HCT116 (cell line): ENCODE measurements around the gene CCDC90B. TPM values are rescaled to one million over a fixed set of nuclear protein-coding genes. Genes with fewer than 3 reads are reported as not detected.
A peak's percentile ranks its signal among the peaks of the same experiment; 100 is the strongest.

Source experiments
- ATAC-seq: fragments of 200-7000 bp; cut with Tn5 transposase; 2 replicates; pipeline ENCODE4 v1.9.1; 2020; ENCODE audit warnings: mild to moderate bottlenecking, moderate library complexity
- BruUV-seq: library from RNA; stranded (reverse); fragments of 400-500 nt; replicated peaks from 2 replicates; lab custom pipeline; 2021; lab: Mats Ljungman, UMichigan
- CTCF ChIA-PET: fragments of 300-600 bp; sonication (Branson Sonifier 250); formaldehyde crosslinking; loops from one replicate; lab custom pipeline; 2021; ENCODE audit warnings: antibody characterized with exemption; lab: Charles Lee
- POLR2A ChIA-PET: fragments of 300-600, 350-600 bp; sonication (Branson Sonifier 250); formaldehyde crosslinking; loops from one replicate; lab custom pipeline; 2021; ENCODE audit warnings: antibody characterized with exemption; lab: Charles Lee
- RAD21 ChIA-PET, 2 experiments: fragments of 300-600 bp; sonication (Branson Sonifier 250); formaldehyde crosslinking; loops; one replicate each; lab custom pipeline; 2023; ENCODE audit warnings: low total read pairs in 2 of 2; ENCODE audit not compliant: uncharacterized antibody in 2 of 2, unreplicated experiment in 2 of 2, low non-redundant PET in 1 of 2; lab: Charles Lee
- DNase-seq: peaks from one replicate; pipeline ENCODE4 v3.0.0-alpha.2; 2010; ENCODE audit warnings: low read depth, low spot score
- H2AFZ ChIP-seq: fragments of 200-600 bp; shearing (Covaris generic), sonication (generic); 2 replicates; pipeline ENCODE4 v1.6.1; 2017; ENCODE audit warnings: low read depth, mixed run types, mixed read lengths, antibody characterized with exemption, low read length; ENCODE audit not compliant: poor library complexity, severe bottlenecking
- H3K27ac ChIP-seq: 2 replicates; pipeline ENCODE4 v1.5.1; 2012; ENCODE audit warnings: low read depth, low read length
- H3K27me3 ChIP-seq: fragments of 200-600 bp; sonication (generic); 2 replicates; pipeline ENCODE4 v1.6.1; 2016; ENCODE audit warnings: mixed run types, low read length, mixed read lengths; ENCODE audit not compliant: insufficient read depth
- H3K36me3 ChIP-seq, 2 experiments: fragments of 200-500 bp in 1 of 2; fragments of 200-600 bp in 1 of 2; sonication (Bioruptor generic) in 1 of 2; sonication (generic) in 1 of 2; 2 replicates each; pipeline versions ENCODE4 v1.5.1 to v1.6.1; 2014 to 2016; ENCODE audit warnings: low read length in 2 of 2, inconsistent platforms in 1 of 2, mixed read lengths in 1 of 2, mixed run types in 1 of 2; ENCODE audit not compliant: insufficient read depth in 2 of 2, control insufficient read depth in 1 of 2
- H3K4me1 ChIP-seq, 2 experiments: fragments of 200-600 bp in 1 of 2; sonication (generic) in 1 of 2; 2 replicates each; pipeline versions ENCODE4 v1.5.1 to v1.6.1; 2012 to 2017; ENCODE audit warnings: low read length in 2 of 2, inconsistent platforms in 1 of 2, mild to moderate bottlenecking in 1 of 2, mixed read lengths in 1 of 2, mixed run types in 1 of 2, moderate library complexity in 1 of 2; ENCODE audit not compliant: insufficient read depth in 2 of 2, control insufficient read depth in 1 of 2
- H3K4me2 ChIP-seq: fragments of 200-600 bp; sonication (generic); 2 replicates; pipeline ENCODE4 v1.6.1; 2017; ENCODE audit warnings: mixed run types, low read length, mixed read lengths
- H3K4me3 ChIP-seq, 2 experiments: fragments of 200-600 bp in 1 of 2; sonication (generic) in 1 of 2; replicated peaks in 1 of 2; 2 replicates each; pipeline ENCODE4 v1.5.1; 2011 to 2016; ENCODE audit warnings: low read length in 2 of 2, control low read depth in 1 of 2, low read depth in 1 of 2, mild to moderate bottlenecking in 1 of 2, mixed read lengths in 1 of 2, mixed run types in 1 of 2
- H3K79me2 ChIP-seq: fragments of 200-600 bp; sonication (generic); 2 replicates; pipeline ENCODE4 v1.6.1; 2017; ENCODE audit warnings: mild to moderate bottlenecking, mixed run types, low read length, moderate library complexity, mixed read lengths; ENCODE audit not compliant: insufficient read depth
- H3K9ac ChIP-seq: fragments of 200-600 bp; sonication (generic); 2 replicates; pipeline ENCODE4 v1.6.1; 2016; ENCODE audit warnings: low read length, mixed read lengths
- H3K9me2 ChIP-seq: fragments of 200-600 bp; sonication (generic), shearing (Covaris generic); 2 replicates; pipeline ENCODE4 v1.6.1; 2017; ENCODE audit warnings: mixed run types, mild to moderate bottlenecking, moderate library complexity; ENCODE audit not compliant: insufficient read depth
- H3K9me3 ChIP-seq, 2 experiments: fragments of 200-500 bp in 1 of 2; fragments of 200-600 bp in 1 of 2; sonication (Bioruptor generic) in 1 of 2; sonication (generic) in 1 of 2; 2 replicates each; pipeline ENCODE4 v1.6.1; 2014 to 2017; ENCODE audit warnings: low read length in 2 of 2, mixed read lengths in 2 of 2, inconsistent platforms in 1 of 2, low read depth in 1 of 2, mild to moderate bottlenecking in 1 of 2, mixed run types in 1 of 2, moderate library complexity in 1 of 2; ENCODE audit not compliant: control insufficient read depth in 1 of 2, insufficient read depth in 1 of 2
- H4K20me1 ChIP-seq: fragments of 200-600 bp; sonication (generic), shearing (Covaris generic); 2 replicates; pipeline ENCODE4 v1.6.1; 2017; ENCODE audit warnings: mixed run types, mild to moderate bottlenecking, moderate library complexity; ENCODE audit not compliant: insufficient read depth
- CBX3 ChIP-seq: IDR thresholded peaks from 2 replicates; pipeline ENCODE4 v1.6.1; 2012; ENCODE audit warnings: low read depth
- EGR1 ChIP-seq: IDR thresholded peaks from 2 replicates; pipeline ENCODE4 v1.6.1; 2012; ENCODE audit warnings: low read depth
- EZH2 ChIP-seq: fragments of 200-600 bp; sonication (generic); IDR thresholded peaks from 2 replicates; pipeline ENCODE4 v1.6.1; 2017; ENCODE audit warnings: antibody characterized with exemption, mixed run types
- EZH2phosphoT487 ChIP-seq: fragments of 200-600 bp; IDR thresholded peaks from 2 replicates; pipeline ENCODE4 v1.6.1; 2018; ENCODE audit warnings: antibody characterized with exemption, borderline replicate concordance
- FOSL1 ChIP-seq: IDR thresholded peaks from 2 replicates; pipeline ENCODE4 v1.6.1; 2012; ENCODE audit warnings: low read depth
- POLR2A ChIP-seq: IDR thresholded peaks from 2 replicates; pipeline ENCODE4 v1.7.0; 2011; ENCODE audit warnings: borderline replicate concordance; ENCODE audit not compliant: insufficient read depth, insufficient read length; ENCODE audit errors: extremely low read depth
- POLR2AphosphoS5 ChIP-seq: IDR thresholded peaks from 2 replicates; pipeline ENCODE4 v1.6.1; 2011; ENCODE audit warnings: mild to moderate bottlenecking, low read depth, low read length, moderate library complexity
- RAD21 ChIP-seq: IDR thresholded peaks from 2 replicates; pipeline ENCODE4 v1.6.1; 2012; ENCODE audit warnings: low read depth, mild to moderate bottlenecking
- SIN3A ChIP-seq: IDR thresholded peaks from 2 replicates; pipeline ENCODE4 v1.6.1; 2012; ENCODE audit warnings: low read depth
- SP1 ChIP-seq: IDR thresholded peaks from 2 replicates; pipeline ENCODE4 v1.6.1; 2012; ENCODE audit warnings: low read depth
- SRF ChIP-seq: IDR thresholded peaks from 2 replicates; pipeline ENCODE4 v1.6.1; 2012; ENCODE audit warnings: low read depth
- YY1 ChIP-seq: IDR thresholded peaks from 2 replicates; pipeline ENCODE4 v1.6.1; 2011; ENCODE audit warnings: low read length, low read depth, moderate library complexity, mild to moderate bottlenecking; ENCODE audit not compliant: insufficient replicate concordance; ENCODE audit errors: extremely low read depth
- ZFX ChIP-seq: fragments of 450-650 bp; IDR thresholded peaks from 2 replicates; pipeline ENCODE4 v1.6.1; 2017
- intact Hi-C: fragments of 100-400 bp; cut with micrococcal nuclease; formaldehyde crosslinking; loops from 2 replicates; pipeline ENCODE4 v1.10.0; 2022
- total RNA-seq: library from RNA; stranded (reverse); gene quantifications from one replicate; pipeline ENCODE4 v1.2.1, GENCODE V29; 2021; ENCODE audit not compliant: unreplicated experiment
- TF ChIP-seq, protein P1 (sequence below), 3 experiments: fragments of 200-600 bp in 1 of 3; sonication (generic) in 1 of 3; IDR thresholded peaks in 2 of 3; conservative IDR thresholded peaks in 1 of 3; 2 replicates each; pipeline ENCODE4 v1.5.1; 2012 to 2017; ENCODE audit warnings: low read depth in 2 of 3, low read length in 2 of 3, antibody characterized with exemption in 1 of 3, borderline replicate concordance in 1 of 3, control low read depth in 1 of 3, mild to moderate bottlenecking in 1 of 3, mixed read lengths in 1 of 3, mixed run types in 1 of 3, moderate library complexity in 1 of 3; ENCODE audit not compliant: insufficient read depth in 1 of 3
- TF ChIP-seq, protein P2 (sequence below): IDR thresholded peaks from 2 replicates; pipeline ENCODE4 v1.6.1; 2012

Gene CCDC90B
- total RNA-seq, 1 experiment from 2014 or later, result 30.3 TPM

DNA sequence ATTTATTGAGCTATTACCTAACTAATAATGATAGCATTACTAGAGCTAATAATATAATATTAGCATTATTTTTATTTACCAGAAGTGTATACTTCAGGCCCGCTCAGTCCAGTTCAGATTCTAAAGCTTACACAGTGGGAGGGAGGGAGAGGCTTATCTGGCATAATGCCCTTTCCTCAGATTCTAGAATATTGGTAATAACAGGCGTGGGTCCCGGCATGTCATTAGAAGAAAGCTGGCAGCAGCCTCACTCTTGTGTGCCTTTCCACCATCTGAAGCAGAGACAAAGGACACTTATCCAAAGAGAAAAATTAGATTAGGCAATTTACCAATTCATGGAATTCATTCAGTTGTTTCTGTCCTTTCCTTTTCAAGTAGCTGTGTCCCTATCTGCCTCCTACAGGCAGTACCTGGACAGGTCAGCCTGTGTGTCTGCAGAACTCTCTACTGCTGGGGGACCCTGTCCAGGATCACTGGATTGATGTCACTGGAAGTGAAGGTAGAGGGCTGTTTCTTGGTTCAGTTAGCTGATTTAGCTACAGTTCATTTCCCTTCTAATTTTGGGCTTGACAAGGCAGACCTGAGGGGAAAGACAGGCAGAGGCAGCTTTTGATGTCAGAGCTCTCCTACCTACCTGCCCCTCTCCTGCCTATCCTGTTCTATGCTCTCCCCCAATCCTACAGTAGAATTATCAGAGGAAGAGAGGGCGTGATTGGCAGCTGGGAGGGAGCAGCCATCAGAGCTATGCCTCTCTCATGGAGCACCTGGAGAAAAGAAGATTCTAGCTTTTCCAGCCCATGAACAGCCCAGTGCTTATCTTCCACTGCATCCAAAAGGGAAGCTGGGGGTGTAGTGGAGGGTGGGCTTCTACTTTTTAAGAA is 20.3 kb upstream of the CCDC90B start:
- POLR2A ChIA-PET, result no interaction called here
- H4K20me1 ChIP-seq, result no peaks in the 10 kb centered on the region
- no peak for DNase-seq
- TF ChIP-seq YY1 (no peak), SIN3A (no peak), EGR1 (no peak), SP1 (no peak)
- TF ChIP-seq, protein P1, sequence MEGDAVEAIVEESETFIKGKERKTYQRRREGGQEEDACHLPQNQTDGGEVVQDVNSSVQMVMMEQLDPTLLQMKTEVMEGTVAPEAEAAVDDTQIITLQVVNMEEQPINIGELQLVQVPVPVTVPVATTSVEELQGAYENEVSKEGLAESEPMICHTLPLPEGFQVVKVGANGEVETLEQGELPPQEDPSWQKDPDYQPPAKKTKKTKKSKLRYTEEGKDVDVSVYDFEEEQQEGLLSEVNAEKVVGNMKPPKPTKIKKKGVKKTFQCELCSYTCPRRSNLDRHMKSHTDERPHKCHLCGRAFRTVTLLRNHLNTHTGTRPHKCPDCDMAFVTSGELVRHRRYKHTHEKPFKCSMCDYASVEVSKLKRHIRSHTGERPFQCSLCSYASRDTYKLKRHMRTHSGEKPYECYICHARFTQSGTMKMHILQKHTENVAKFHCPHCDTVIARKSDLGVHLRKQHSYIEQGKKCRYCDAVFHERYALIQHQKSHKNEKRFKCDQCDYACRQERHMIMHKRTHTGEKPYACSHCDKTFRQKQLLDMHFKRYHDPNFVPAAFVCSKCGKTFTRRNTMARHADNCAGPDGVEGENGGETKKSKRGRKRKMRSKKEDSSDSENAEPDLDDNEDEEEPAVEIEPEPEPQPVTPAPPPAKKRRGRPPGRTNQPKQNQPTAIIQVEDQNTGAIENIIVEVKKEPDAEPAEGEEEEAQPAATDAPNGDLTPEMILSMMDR (IDR thresholded peaks at IDR 0.05 in 2 of 3, conservative IDR thresholded peaks at IDR 0.05 in 1 of 3; ENCODE audit: borderline replicate concordance in 1 of 3, insufficient read depth in 1 of 3, low read depth in 2 of 3, low read length in 2 of 3), result peak in 1 of 3 experiments; percentile 15; a peak in 1 of 6 replicates
- no peak overlapping the region for H3K27ac ChIP-seq
- H2AFZ ChIP-seq, result no peak overlapping the region
- no peaks in the 10 kb centered on the region for H3K36me3 ChIP-seq
- no peak overlapping the region for H3K4me3 ChIP-seq
- H3K4me2 ChIP-seq, result no peak overlapping the region
- BruUV-seq, result no TSS peak
- CTCF ChIA-PET, result interaction anchor here (1.8 kb wide), 1 partner anchor 14 kb away, joined by 10 read pairs; no protein-coding TSS in a partner anchor
- no peak overlapping the region for H3K9ac ChIP-seq
- H3K79me2 ChIP-seq, result no peaks in the 10 kb centered on the region
- peaks cover 22% of the 10 kb centered on the region for H3K27me3 ChIP-seq
- H3K4me1 ChIP-seq, result no peaks in the 10 kb centered on the region
- no peaks in the 10 kb centered on the region for H3K9me3 ChIP-seq
- no peaks in the 10 kb centered on the region for H3K9me2 ChIP-seq
- intact Hi-C loops, result no loop called here
- RAD21 ChIA-PET, result no interaction called here
- no peak for ATAC-seq

DNA sequence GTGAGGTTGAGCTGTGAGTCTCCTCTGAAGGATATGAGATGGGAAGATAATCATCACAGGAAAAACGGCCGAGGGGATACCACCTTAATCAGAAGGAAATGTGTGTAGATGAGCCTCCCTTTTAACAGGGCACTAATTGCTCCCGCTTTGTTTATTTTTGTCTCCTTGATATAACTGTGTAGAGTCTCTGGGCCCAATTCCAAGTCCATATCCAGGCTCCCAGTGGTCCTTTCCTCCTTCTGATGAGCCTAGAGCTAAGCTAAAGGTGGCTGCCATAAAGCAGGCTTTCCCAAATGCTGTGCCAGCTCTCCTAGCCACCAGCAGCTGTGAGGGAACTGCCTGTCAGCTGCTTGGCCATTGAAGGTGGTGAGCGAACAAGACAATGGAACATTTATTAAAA is 17.1 kb upstream of the CCDC90B start:
- Histone ChIP-seq H2AFZ (no peak overlapping the region), H3K27me3 (peaks cover 43% of the 10 kb centered on the region), H3K27ac (no peak overlapping the region), H3K9me3 (no peaks in the 10 kb centered on the region), H3K79me2 (no peaks in the 10 kb centered on the region), H4K20me1 (no peaks in the 10 kb centered on the region), H3K9ac (no peak overlapping the region), H3K9me2 (no peaks in the 10 kb centered on the region), H3K36me3 (no peaks in the 10 kb centered on the region), H3K4me2 (no peak overlapping the region), H3K4me1 (no peaks in the 10 kb centered on the region), H3K4me3 (no peak overlapping the region)
- no peak for DNase-seq
- CTCF ChIA-PET, result interaction anchor here (1.7 kb wide), 1 partner anchor 10 kb away, joined by 7 read pairs; no protein-coding TSS in a partner anchor
- POLR2A ChIA-PET, result no interaction called here
- no peak for ATAC-seq
- intact Hi-C loops, result no loop called here
- RAD21 ChIA-PET, result no interaction called here
- no TSS peak for BruUV-seq
- TF ChIP-seq POLR2A, result no peak
- no peak for TF ChIP-seq ZFX
- no peak for TF ChIP-seq CBX3
- no peak for TF ChIP-seq RAD21
- TF ChIP-seq, protein P2, sequence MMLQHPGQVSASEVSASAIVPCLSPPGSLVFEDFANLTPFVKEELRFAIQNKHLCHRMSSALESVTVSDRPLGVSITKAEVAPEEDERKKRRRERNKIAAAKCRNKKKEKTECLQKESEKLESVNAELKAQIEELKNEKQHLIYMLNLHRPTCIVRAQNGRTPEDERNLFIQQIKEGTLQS, result no peak
- TF ChIP-seq SRF, result no peak
- TF ChIP-seq FOSL1, result no peak
- no peak for TF ChIP-seq EZH2
- TF ChIP-seq EZH2phosphoT487, result no peak
- TF ChIP-seq SIN3A, result no peak
- TF ChIP-seq YY1, result no peak
- no peak for TF ChIP-seq POLR2AphosphoS5
